GM23248 (cell line): ENCODE results near the gene RAD51B. TPM values are rescaled to one million over a fixed set of nuclear protein-coding genes. Genes with fewer than 3 reads are reported as not detected.

Experiments
- DNase-seq: peaks from one replicate; pipeline ENCODE4 v3.0.0-alpha.2; 2015
- H2AFZ ChIP-seq: fragments of 200-600 bp; sonication (generic); 2 replicates; pipeline ENCODE4 v1.6.1; 2016; ENCODE audit warnings: antibody characterized with exemption
- H3F3A ChIP-seq: fragments of 200-600 bp; sonication (generic); 2 replicates; pipeline ENCODE4 v1.6.1; 2016; ENCODE audit warnings: mild to moderate bottlenecking, antibody characterized with exemption, mixed run types; ENCODE audit not compliant: insufficient read depth
- H3K27ac ChIP-seq: fragments of 200-600 bp; sonication (generic); 2 replicates; pipeline ENCODE4 v1.5.1; 2016; ENCODE audit warnings: mild to moderate bottlenecking
- H3K27me3 ChIP-seq: fragments of 200-600 bp; sonication (generic); replicated peaks from 2 replicates; pipeline ENCODE4 v1.6.1; 2016; ENCODE audit warnings: mild to moderate bottlenecking; ENCODE audit not compliant: insufficient read depth
- H3K36me3 ChIP-seq: fragments of 200-600 bp; sonication (generic); 2 replicates; pipeline ENCODE4 v1.6.1; 2016; ENCODE audit warnings: low read depth, mild to moderate bottlenecking
- H3K4me1 ChIP-seq: fragments of 200-600 bp; sonication (generic); 2 replicates; pipeline ENCODE4 v1.6.1; 2016; ENCODE audit warnings: mild to moderate bottlenecking; ENCODE audit not compliant: insufficient read depth
- H3K4me2 ChIP-seq: fragments of 200-600 bp; sonication (generic); one replicate; pipeline ENCODE4 v1.6.1; 2016; ENCODE audit warnings: mild to moderate bottlenecking; ENCODE audit not compliant: unreplicated experiment
- H3K4me3 ChIP-seq: fragments of 200-600 bp; sonication (generic); 2 replicates; pipeline ENCODE4 v1.5.1; 2016; ENCODE audit warnings: mild to moderate bottlenecking
- H3K79me2 ChIP-seq: fragments of 200-600 bp; sonication (generic); 2 replicates; pipeline ENCODE4 v1.6.1; 2016; ENCODE audit warnings: mild to moderate bottlenecking; ENCODE audit not compliant: insufficient read depth
- H3K9ac ChIP-seq: fragments of 200-600 bp; sonication (generic); 2 replicates; pipeline ENCODE4 v1.6.1; 2016; ENCODE audit warnings: mild to moderate bottlenecking
- H3K9me2 ChIP-seq: fragments of 200-600 bp; sonication (generic); 2 replicates; pipeline ENCODE4 v1.6.1; 2016; ENCODE audit warnings: mixed run types, mild to moderate bottlenecking, moderate library complexity; ENCODE audit not compliant: insufficient read depth
- H3K9me3 ChIP-seq: fragments of 200-600 bp; sonication (generic); one replicate; pipeline ENCODE4 v1.6.1; 2017; ENCODE audit warnings: low read depth
- H4K20me1 ChIP-seq: fragments of 200-600 bp; sonication (generic); 2 replicates; pipeline ENCODE4 v1.6.0; 2016; ENCODE audit not compliant: insufficient read depth
- EZH2 ChIP-seq: fragments of 200-600 bp; sonication (generic); IDR thresholded peaks from 2 replicates; pipeline ENCODE4 v1.6.1; 2018; ENCODE audit warnings: antibody characterized with exemption, mild to moderate bottlenecking; ENCODE audit not compliant: insufficient read depth, poor library complexity, severe bottlenecking
- EZH2phosphoT487 ChIP-seq: fragments of 200-600 bp; sonication (generic); IDR thresholded peaks from 2 replicates; pipeline ENCODE4 v1.6.1; 2018; ENCODE audit warnings: antibody characterized with exemption, moderate library complexity, mild to moderate bottlenecking, low read depth; ENCODE audit not compliant: insufficient read depth
- WGBS, 2 experiments: methylation state at CpG; one replicate each; pipeline ENCODE4 v1.1.6; 2015 to 2017; ENCODE audit warnings: low lambda C conversion rate in 2 of 2, low coverage in 1 of 2; ENCODE audit errors: missing lambda C conversion rate in 2 of 2; 5-methylcytosine and 5-hydroxymethylcytosine counted together
- in situ Hi-C: fragments of 300-500 bp; cut with MboI; formaldehyde crosslinking; loops from 2 replicates; pipeline ENCODE4 v1.15.0; 2020
- polyA plus RNA-seq: library from polyadenylated mRNA; unstranded; fragments of >200 nt; fragmentation: Nextera tagmentation; extraction: Ambion mirVana; gene quantifications from 2 replicates; pipeline ENCODE4 v1.2.1, GENCODE V29; 2016
- total RNA-seq: library from RNA; depleted of rRNA; stranded (reverse); fragments of >200 nt; shearing (Covaris generic); gene quantifications from 2 replicates; pipeline ENCODE4 v1.2.3, GENCODE V29; 2014

The RAD51B gene
- total and polyA plus RNA-seq, 2 experiments from 2014 or later: 4.0 to 8.8 TPM

GRCh38 chr14:67837011-67837624, 17.5 kb downstream of the RAD51B start:
- H3K9me2 ChIP-seq: no peaks in the 10 kb centered on the region
- no peak overlapping the region for H3K4me3 ChIP-seq
- no peaks in the 10 kb centered on the region for H3F3A ChIP-seq
- no peaks in the 10 kb centered on the region for H3K9me3 ChIP-seq
- H2AFZ ChIP-seq: no peak overlapping the region
- no peaks in the 10 kb centered on the region for H3K27me3 ChIP-seq
- H3K79me2 ChIP-seq: no peaks in the 10 kb centered on the region
- no peak overlapping the region for H3K9ac ChIP-seq
- no peak overlapping the region for H3K27ac ChIP-seq
- H3K4me2 ChIP-seq: no peak overlapping the region
- no peaks in the 10 kb centered on the region for H4K20me1 ChIP-seq
- H3K36me3 ChIP-seq: no peaks in the 10 kb centered on the region
- no peak for TF ChIP-seq EZH2
- no peak for TF ChIP-seq EZH2phosphoT487
- in situ Hi-C loops: no loop called here
- 18% methylated on average over 2 of the region's 2 CpGs for WGBS, 2 experiments
- H3K4me1 ChIP-seq: no peaks in the 10 kb centered on the region
- peak; percentile 82 for DNase-seq

DNA sequence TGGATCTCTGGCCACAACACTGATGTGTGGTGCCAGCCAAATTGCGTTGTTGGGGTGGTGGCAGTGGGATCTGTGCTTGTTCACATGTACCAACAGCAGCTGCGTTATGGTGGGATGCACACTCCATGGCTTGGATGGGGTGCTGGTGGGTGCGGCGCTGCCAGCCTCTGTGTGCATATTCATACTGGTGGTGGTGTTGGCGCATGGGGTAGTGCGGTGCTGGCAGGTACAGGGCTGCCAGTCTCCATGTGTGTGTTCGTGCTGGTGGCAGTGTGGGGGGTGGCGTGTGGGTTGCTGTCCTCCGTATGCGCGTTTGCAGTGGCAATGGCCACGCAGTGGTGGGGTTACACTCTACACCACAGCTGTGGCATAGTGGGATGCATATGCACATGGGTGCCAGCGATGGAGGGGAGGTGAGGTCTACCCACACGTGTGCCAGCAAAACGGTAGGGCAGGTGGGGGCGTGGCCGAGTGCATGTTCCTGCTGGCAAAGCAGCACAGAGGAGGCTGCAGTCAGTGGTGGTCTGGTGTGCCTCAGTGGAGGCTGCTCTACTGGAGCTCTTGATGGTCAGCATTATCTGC, 26.5 kb downstream of the RAD51B start:
- no peaks in the 10 kb centered on the region for H4K20me1 ChIP-seq
- H3K9me2 ChIP-seq: no peaks in the 10 kb centered on the region
- no peaks in the 10 kb centered on the region for H3F3A ChIP-seq
- TF ChIP-seq EZH2: no peak
- TF ChIP-seq EZH2phosphoT487: no peak
- H3K9ac ChIP-seq: no peak overlapping the region
- H3K27me3 ChIP-seq: no peaks in the 10 kb centered on the region
- no peak overlapping the region for H3K4me3 ChIP-seq
- no peak overlapping the region for H3K4me2 ChIP-seq
- H3K36me3 ChIP-seq: no peaks in the 10 kb centered on the region
- 93 to 96% methylated on average over 17 of the region's 17 CpGs for WGBS, 2 experiments
- in situ Hi-C loops: no loop called here
- no peaks in the 10 kb centered on the region for H3K9me3 ChIP-seq
- no peaks in the 10 kb centered on the region for H3K4me1 ChIP-seq
- no peak overlapping the region for H3K27ac ChIP-seq
- H2AFZ ChIP-seq: no peak overlapping the region
- no peak for DNase-seq
- no peaks in the 10 kb centered on the region for H3K79me2 ChIP-seq

- Histone ChIP-seq H3K9me2 (no peaks in the 10 kb centered on the region), H3K9ac (no peak overlapping the region), H3F3A (no peaks in the 10 kb centered on the region), H2AFZ (no peak overlapping the region), H3K4me2 (no peak overlapping the region), H3K79me2 (no peaks in the 10 kb centered on the region), H3K36me3 (no peaks in the 10 kb centered on the region), H4K20me1 (no peaks in the 10 kb centered on the region), H3K9me3 (no peaks in the 10 kb centered on the region), H3K27me3 (no peaks in the 10 kb centered on the region), H3K4me3 (no peak overlapping the region), H3K4me1 (no peaks in the 10 kb centered on the region), H3K27ac (no peak overlapping the region)
- DNase-seq: no peak
- no peak for TF ChIP-seq EZH2
- no peak for TF ChIP-seq EZH2phosphoT487
- in situ Hi-C loops: no loop called here
- 95 to 99% methylated on average over 9 of the region's 9 CpGs for WGBS, 2 experiments
These were observed 30.7 kb downstream of the RAD51B start for GRCh38 chr14:67850066-67850830.

DNA sequence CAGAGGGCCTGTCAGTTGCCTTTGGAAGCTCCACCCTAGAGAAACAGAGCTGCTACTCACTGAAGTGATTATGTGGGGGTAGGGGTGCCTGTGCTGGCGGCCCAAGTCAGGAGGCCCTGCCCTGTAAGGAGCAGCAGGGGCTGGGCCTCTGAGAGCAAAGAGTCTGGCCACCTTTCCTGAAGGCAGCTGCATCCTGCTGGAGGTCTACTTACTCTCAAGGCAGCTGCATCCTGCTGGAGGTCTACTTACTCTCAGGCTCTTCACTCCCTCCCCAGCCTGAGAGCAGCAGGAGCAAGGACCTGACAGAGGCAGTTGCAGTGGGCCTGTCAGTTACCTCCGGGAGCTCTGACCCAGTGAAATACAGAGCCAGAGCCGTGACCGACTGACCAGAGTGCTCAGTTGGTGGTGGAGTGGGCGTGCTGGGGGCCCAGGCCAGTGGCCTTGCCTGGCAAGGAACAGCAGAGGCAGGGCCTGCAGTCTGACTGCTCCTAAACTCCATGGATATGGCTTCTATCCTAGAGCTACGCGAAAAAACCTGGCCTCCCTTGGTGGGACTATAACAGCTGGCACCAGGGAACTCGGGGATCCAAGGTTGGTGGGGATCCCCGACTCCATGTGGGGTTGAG, 32.3 kb downstream of the RAD51B start:
- no peaks in the 10 kb centered on the region for H3F3A ChIP-seq

More for the DNA sequence above, 32.3 kb downstream of the RAD51B start:
- Histone ChIP-seq H2AFZ (no peak overlapping the region), H4K20me1 (no peaks in the 10 kb centered on the region), H3K4me2 (no peak overlapping the region), H3K4me1 (no peaks in the 10 kb centered on the region), H3K27ac (no peak overlapping the region), H3K27me3 (no peaks in the 10 kb centered on the region), H3K4me3 (no peak overlapping the region), H3K9me2 (no peaks in the 10 kb centered on the region), H3K9me3 (no peaks in the 10 kb centered on the region), H3K9ac (no peak overlapping the region), H3K36me3 (no peaks in the 10 kb centered on the region), H3K79me2 (no peaks in the 10 kb centered on the region)
- 95% methylated on average over 9 of the region's 9 CpGs for WGBS, 2 experiments
- TF ChIP-seq EZH2phosphoT487 (no peak), EZH2 (no peak)
- in situ Hi-C loops: no loop called here
- no peak for DNase-seq
